GM12801 (cell line): ENCODE data around the gene UFD1.

Experiments used
- TF ChIP-seq, protein P1 (sequence below): IDR thresholded peaks from one replicate; pipeline ENCODE4 v1.5.1; 2011; ENCODE audit warnings: control low read depth; ENCODE audit not compliant: insufficient read length; ENCODE audit errors: extremely low read depth

UFD1 gene

DNA sequence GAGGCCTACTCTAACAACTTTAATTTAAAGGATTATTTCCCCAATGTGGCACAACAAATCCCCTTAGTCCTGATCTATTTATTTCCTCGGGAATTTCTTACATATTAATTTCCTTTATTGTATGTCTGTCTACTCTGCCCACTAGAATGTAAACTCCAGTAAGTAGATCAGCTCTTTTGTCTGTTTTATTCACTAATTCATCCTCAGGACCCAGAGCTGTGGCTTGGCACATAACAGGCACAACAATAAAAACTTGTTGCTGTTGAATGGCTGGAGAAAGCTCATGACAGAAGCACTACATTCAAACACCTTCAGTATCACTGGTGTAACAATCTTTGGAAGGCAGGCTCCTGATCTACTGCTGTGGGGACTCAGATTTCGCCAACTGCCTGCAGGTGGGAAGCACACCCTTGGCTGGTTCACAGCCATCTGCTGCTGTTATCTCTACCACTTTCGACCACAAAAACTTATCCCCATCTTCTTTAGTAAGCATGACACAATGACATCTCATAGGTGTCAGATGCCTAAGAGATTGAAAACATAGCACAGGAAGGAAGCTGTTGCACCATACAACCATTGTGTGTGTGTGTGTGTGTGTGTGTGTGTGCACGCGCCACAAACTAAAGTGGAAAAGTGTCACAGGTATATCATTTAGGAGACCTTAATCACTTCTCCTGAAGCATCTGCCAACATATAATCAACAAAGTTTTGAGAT is 59.4 kb downstream of the UFD1 start:
- TF ChIP-seq, protein P1, sequence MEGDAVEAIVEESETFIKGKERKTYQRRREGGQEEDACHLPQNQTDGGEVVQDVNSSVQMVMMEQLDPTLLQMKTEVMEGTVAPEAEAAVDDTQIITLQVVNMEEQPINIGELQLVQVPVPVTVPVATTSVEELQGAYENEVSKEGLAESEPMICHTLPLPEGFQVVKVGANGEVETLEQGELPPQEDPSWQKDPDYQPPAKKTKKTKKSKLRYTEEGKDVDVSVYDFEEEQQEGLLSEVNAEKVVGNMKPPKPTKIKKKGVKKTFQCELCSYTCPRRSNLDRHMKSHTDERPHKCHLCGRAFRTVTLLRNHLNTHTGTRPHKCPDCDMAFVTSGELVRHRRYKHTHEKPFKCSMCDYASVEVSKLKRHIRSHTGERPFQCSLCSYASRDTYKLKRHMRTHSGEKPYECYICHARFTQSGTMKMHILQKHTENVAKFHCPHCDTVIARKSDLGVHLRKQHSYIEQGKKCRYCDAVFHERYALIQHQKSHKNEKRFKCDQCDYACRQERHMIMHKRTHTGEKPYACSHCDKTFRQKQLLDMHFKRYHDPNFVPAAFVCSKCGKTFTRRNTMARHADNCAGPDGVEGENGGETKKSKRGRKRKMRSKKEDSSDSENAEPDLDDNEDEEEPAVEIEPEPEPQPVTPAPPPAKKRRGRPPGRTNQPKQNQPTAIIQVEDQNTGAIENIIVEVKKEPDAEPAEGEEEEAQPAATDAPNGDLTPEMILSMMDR: no peak

DNA sequence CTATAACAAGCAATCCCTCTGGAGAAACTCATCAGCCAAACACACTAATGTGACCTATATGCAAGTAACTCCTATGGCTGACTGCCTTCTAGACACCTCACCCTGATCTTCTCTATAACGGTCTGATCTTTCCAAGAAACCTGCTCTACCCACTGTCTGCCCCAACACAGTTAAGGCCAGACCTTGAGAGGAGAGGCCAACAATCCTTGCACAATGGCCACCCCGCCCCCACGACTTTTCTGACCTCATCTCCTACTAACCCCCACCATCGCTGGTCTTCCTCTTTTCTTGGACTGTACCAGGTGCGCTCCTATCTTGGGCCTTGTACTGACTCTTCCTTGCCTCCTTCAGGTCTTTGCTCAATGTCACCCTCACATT is 59.9 kb downstream of the UFD1 start:
- TF ChIP-seq, protein P1: no peak

DNA sequence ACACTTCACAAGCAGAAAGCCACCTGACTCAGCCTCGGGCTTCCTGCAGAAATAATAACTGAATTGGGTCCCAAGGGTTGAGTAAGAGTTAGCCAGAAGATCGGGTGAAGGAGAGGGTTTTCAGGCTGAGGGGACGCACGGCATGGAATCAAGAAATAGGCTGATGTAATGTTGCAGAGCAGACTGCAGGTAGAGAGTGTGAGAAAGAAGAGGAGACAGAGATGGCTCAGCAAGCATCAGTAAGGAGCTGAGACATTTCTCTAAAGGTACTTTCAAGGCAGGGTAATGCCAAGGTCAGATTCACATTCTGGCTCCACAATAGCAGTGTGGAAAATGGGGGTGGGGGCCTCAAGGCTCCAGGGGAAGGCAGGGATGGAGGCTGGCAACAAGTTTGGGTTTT is 66.1 kb downstream of the UFD1 start:
- TF ChIP-seq, protein P1: no peak

DNA sequence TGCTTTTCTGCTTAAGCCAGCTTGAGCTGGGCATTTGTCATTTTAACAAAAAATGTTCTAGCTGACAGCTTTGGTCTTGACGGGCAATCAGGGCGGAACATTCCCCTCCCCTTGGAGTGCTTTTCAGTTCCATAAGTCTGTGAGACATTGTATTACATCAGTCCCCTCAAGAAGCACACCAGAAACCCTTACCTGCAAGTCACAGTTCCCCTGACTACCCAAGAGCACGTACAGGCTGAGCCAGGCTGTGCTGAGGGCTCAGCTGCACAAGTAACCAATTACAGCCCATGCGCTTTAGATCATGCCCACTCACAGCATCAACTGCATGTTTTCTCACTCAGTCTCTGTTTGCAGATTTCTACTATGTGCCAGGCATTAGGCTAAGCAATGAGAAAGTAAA is 66.5 kb downstream of the UFD1 start:
- TF ChIP-seq, protein P1: no peak

DNA sequence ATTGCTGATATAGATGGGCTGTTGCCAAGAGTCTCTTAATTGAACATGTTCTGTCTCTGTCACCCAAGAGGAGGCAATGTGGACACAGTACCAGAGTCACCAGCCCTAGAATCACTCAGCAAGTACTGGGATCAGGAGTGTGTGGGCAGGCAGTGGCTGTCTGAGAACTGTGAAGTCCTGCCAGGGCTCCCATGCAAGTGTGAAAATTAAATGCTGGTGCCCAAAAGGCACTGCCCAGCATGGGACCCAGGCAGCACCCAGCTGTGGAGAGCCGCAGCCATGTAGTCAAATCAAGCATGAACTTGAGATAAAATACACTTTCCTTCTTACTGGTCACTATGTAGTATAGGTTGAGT is 67.3 kb downstream of the UFD1 start:
- TF ChIP-seq, protein P1: no peak

DNA sequence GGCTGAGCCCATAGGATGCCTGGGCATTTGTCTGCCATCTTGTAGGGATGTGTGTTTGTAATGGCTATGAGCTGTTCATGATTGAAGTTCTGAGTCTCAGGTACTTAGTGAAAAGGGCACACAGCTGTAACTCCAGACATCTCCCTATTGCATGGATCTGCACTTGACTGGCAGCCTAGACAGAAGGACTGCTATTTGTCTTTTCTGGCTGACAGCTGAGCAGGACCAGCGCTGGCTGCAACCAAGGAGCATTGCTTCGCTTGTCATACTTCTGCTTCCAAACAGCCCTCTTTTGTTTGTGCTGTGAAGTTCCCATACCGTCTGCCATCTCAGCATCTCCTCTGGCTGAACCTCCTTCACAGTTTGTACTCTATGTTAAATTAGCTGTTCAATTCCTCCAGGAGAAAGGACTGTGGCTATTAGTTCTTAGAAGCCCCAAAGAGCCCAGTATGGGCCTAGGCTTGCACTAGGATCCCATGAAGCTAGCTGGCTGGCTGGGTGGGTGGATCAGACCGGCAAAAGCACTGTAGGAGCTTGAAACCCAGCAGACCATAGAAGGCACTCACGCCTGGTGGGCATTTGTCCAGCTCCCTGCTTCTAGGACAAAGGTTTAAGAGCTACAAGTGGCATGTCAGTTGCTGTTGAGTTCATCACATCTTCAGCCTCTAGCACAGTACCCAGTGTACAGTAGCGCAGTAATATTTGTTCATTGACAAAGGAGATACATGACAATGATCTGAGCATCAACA is 67.9 kb downstream of the UFD1 start:
- TF ChIP-seq, protein P1: no peak

DNA sequence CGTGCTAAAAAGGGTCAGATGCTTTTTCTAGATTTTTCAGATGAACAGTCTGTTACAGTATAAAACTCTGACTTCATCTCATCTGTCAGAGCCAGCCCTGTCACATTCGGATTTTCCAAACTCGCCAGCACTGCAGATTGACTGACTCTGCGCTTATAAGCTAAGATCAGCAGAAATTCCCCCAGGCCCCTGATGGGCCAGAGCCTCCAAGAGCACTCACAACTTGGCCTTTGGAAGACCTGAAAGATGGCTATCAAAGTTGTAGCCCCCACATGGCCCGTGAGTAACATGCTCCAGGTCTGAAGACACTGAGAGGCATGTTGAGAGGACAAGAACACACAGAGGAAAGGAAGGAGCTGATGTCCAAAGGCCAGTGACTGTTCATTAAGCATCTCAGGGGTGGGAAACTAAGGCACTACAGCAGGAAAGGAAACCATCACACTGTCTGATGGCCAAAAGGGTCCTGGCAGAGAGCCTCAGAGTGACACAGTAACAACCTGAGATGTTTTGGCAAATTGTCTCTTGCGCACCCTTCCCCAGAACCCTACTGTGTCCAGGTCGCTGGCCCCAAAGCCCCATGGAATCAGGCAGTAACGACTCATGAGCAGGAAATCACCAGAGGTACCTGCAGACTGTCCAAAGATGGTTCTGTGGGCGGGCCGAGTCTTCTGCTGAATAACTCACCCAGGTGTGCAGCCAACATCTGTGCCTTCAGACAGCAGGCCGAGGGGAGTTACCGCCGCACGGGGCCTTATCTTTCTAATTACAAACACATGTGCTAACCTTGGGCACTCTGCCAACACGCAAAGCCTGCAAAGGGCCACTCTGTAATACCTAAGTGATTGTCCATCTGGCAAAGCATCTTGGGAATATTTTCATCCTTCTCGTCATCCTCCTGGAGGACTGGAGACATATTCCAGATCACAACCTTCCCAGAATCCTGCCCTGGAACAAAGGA is 71.1 kb downstream of the UFD1 start:
- TF ChIP-seq, protein P1: no peak
